ENCODE measurements around the gene MOGAT3.
"Not testable (repeated sequence)": the region's sequence is repeated elsewhere in the genome, so short reads cannot be mapped to it uniquely, and the experiment has no call there.

The MOGAT3 gene

GRCh38 chr7:101205901-101206664, 5.2 kb upstream of the MOGAT3 start:
- Histone ChIP-seq H3K36me3 (ENCODE audit: control insufficient read depth, insufficient read depth, low read length) (no peaks in the 10 kb centered on the region), H3K27ac (ENCODE audit: insufficient read depth, low read depth, low read length, poor library complexity, severe bottlenecking) (no peak overlapping the region), H3K4me1 (ENCODE audit: control insufficient read depth, insufficient read depth, low read length) (no peaks in the 10 kb centered on the region), H3K4me3 (ENCODE audit: insufficient read depth, low read depth, low read length) (no peak overlapping the region), H3K9me3 (ENCODE audit: control insufficient read depth, low read length) (no peaks in the 10 kb centered on the region), H3K27me3 (ENCODE audit: control insufficient read depth, insufficient read depth, low read length, poor library complexity, severe bottlenecking) (peaks cover 26% of the 10 kb centered on the region)
- 93 to 96% methylated on average over 32 of the region's 32 CpGs for WGBS, 2 experiments

GRCh38 chr7:101203740-101204738, 3.2 kb upstream of the MOGAT3 start:
- not testable (repeated sequence) for H3K9me3 ChIP-seq (ENCODE audit: control insufficient read depth, low read length); H3K4me1 ChIP-seq (ENCODE audit: control insufficient read depth, insufficient read depth, low read length); H3K27ac ChIP-seq (ENCODE audit: insufficient read depth, low read depth, low read length, poor library complexity, severe bottlenecking); H3K4me3 ChIP-seq (ENCODE audit: insufficient read depth, low read depth, low read length); H3K36me3 ChIP-seq (ENCODE audit: control insufficient read depth, insufficient read depth, low read length)
- H3K27me3 ChIP-seq (ENCODE audit: control insufficient read depth, insufficient read depth, low read length, poor library complexity, severe bottlenecking): peaks cover 36% of the 10 kb centered on the region
- 89 to 90% methylated on average over 22 of the region's 22 CpGs for WGBS, 2 experiments

DNA sequence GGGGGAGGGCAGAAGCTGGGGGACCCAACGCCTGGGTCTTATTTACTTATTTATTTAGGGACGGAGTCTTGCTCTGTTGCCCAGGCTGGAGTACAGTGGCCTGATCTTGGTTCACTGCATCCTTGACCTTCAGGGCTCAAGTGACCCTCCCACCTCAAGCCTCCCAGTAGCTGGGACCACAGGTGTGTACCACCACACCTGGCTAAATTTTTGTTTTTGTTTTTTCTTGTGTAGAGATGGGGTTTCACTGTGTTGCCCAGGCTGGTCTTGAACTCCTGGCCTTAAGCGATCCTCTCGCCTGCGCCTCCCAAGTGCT, 1.7 kb upstream of the MOGAT3 start:
- Histone ChIP-seq H3K36me3 (ENCODE audit: control insufficient read depth, insufficient read depth, low read length) (no peaks in the 10 kb centered on the region), H3K4me1 (ENCODE audit: control insufficient read depth, insufficient read depth, low read length) (no peaks in the 10 kb centered on the region), H3K4me3 (ENCODE audit: insufficient read depth, low read depth, low read length) (no peak overlapping the region), H3K27me3 (ENCODE audit: control insufficient read depth, insufficient read depth, low read length, poor library complexity, severe bottlenecking) (peaks cover 36% of the 10 kb centered on the region), H3K9me3 (ENCODE audit: control insufficient read depth, low read length) (no peaks in the 10 kb centered on the region), H3K27ac (ENCODE audit: insufficient read depth, low read depth, low read length, poor library complexity, severe bottlenecking) (no peak overlapping the region)
- 82 to 90% methylated on average over 5 of the region's 5 CpGs for WGBS, 2 experiments

DNA sequence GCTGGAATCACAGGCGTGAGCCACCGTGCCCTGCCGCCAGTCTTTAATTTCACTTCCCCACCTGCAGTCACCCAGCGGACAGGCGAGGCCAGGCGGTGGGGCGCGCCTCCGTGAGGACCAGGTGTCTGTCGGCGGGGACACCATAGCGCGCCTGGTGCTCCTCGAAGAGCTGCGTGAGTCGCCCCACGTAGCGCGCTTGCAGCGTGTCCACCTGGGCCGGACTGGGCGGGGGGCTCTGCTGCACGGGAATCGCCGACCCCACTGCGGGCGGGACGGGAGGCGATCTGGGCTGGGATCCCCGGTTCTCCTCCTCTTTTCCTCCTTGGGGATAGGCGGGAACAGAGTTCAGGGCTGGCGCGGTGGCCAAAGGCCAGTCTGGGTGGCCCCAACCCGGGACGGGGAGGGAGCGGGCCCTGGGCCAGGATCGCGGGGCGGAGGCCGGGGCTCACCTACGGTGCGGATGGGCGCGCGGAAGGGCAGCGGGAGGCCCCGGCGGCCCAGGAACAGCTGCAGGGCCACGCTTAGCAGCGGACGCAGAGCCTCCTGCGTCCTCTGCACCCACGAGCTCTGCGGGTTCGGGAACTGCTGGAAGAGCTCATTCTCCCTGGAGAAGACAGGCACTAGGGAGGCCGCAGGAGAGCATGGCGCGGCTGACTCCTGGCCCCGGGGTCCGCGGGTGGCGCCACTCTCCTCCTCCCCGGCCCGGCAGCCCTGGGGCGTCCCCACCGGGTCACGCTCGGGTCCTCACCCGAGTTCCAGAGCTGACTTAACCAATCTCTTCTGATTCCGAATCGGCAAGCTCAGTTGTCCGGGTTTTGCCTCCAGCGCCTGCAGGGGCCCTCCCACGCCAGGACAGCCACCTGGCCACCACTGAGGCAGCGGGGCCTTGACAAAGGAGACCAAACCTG, 1.1 kb upstream of the MOGAT3 start:
- Histone ChIP-seq H3K27ac (ENCODE audit: insufficient read depth, low read depth, low read length, poor library complexity, severe bottlenecking) (no peak overlapping the region), H3K4me3 (ENCODE audit: insufficient read depth, low read depth, low read length) (no peak overlapping the region), H3K36me3 (ENCODE audit: control insufficient read depth, insufficient read depth, low read length) (no peaks in the 10 kb centered on the region), H3K27me3 (ENCODE audit: control insufficient read depth, insufficient read depth, low read length, poor library complexity, severe bottlenecking) (peaks cover 36% of the 10 kb centered on the region), H3K9me3 (ENCODE audit: control insufficient read depth, low read length) (no peaks in the 10 kb centered on the region), H3K4me1 (ENCODE audit: control insufficient read depth, insufficient read depth, low read length) (no peaks in the 10 kb centered on the region)
- WGBS, 2 experiments: 70 to 71% methylated on average over 75 of the region's 75 CpGs

- H3K4me1 ChIP-seq (ENCODE audit: control insufficient read depth, insufficient read depth, low read length): no peaks in the 10 kb centered on the region
- peaks cover 36% of the 10 kb centered on the region for H3K27me3 ChIP-seq (ENCODE audit: control insufficient read depth, insufficient read depth, low read length, poor library complexity, severe bottlenecking)
- H3K36me3 ChIP-seq (ENCODE audit: control insufficient read depth, insufficient read depth, low read length): no peaks in the 10 kb centered on the region
- no peak overlapping the region for H3K27ac ChIP-seq (ENCODE audit: insufficient read depth, low read depth, low read length, poor library complexity, severe bottlenecking)
- H3K4me3 ChIP-seq (ENCODE audit: insufficient read depth, low read depth, low read length): no peak overlapping the region
- WGBS, 2 experiments: 76 to 89% methylated on average over 2 of the region's 2 CpGs
- no peaks in the 10 kb centered on the region for H3K9me3 ChIP-seq (ENCODE audit: control insufficient read depth, low read length)
These were observed 353 bp downstream of the MOGAT3 start for GRCh38 chr7:101200504-101200861.

DNA sequence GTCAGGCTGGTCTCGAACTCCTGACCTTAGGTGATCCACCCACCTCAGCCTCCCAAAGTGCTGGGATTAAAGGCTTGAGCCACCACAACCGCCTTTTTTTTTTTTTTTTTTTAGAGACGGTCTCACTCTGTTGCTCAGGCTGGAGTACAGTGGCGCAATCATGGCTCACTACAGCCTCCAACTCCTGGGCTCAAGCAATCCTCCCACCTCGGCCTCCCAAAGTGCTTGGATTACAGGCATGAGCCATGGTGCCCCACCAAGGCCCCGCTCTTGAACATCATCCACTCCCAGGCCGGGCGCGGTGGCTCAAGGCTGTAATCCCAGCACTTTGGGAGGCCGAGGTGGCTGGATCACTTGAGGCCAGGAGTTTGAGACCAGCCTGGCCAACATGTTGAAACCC, 1.3 kb downstream of the MOGAT3 start:
- peaks cover 36% of the 10 kb centered on the region for H3K27me3 ChIP-seq (ENCODE audit: control insufficient read depth, insufficient read depth, low read length, poor library complexity, severe bottlenecking)
- 94 to 95% methylated on average over 10 of the region's 10 CpGs for WGBS, 2 experiments
- not testable (repeated sequence) for H3K36me3 ChIP-seq (ENCODE audit: control insufficient read depth, insufficient read depth, low read length); H3K27ac ChIP-seq (ENCODE audit: insufficient read depth, low read depth, low read length, poor library complexity, severe bottlenecking); H3K4me1 ChIP-seq (ENCODE audit: control insufficient read depth, insufficient read depth, low read length); H3K9me3 ChIP-seq (ENCODE audit: control insufficient read depth, low read length); H3K4me3 ChIP-seq (ENCODE audit: insufficient read depth, low read depth, low read length)

DNA sequence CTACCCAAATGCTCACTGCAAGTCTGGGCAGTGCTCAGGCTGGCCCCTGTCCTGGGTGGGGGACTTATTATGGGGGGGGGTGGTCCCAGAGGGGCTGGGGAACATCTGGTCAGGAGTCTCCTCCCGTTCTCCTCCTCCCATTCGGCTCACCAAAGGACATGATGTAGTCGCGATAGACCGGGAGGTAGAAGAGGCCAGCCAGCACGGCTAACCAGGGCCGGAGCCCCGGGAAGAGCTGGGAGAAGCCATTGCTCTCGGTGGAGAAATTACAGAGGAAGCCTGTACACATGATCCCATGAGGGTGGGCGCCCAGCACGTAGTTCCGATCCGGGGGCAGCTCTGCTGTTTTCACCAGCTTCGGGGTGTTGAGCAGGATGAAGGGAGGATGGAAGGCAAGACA, 2.4 kb downstream of the MOGAT3 start:
- Histone ChIP-seq H3K27ac (ENCODE audit: insufficient read depth, low read depth, low read length, poor library complexity, severe bottlenecking) (no peak overlapping the region), H3K4me1 (ENCODE audit: control insufficient read depth, insufficient read depth, low read length) (no peaks in the 10 kb centered on the region), H3K9me3 (ENCODE audit: control insufficient read depth, low read length) (no peaks in the 10 kb centered on the region), H3K4me3 (ENCODE audit: insufficient read depth, low read depth, low read length) (no peak overlapping the region), H3K27me3 (ENCODE audit: control insufficient read depth, insufficient read depth, low read length, poor library complexity, severe bottlenecking) (peaks cover 34% of the 10 kb centered on the region), H3K36me3 (ENCODE audit: control insufficient read depth, insufficient read depth, low read length) (no peaks in the 10 kb centered on the region)
- WGBS, 2 experiments: 90 to 92% methylated on average over 14 of the region's 14 CpGs

DNA sequence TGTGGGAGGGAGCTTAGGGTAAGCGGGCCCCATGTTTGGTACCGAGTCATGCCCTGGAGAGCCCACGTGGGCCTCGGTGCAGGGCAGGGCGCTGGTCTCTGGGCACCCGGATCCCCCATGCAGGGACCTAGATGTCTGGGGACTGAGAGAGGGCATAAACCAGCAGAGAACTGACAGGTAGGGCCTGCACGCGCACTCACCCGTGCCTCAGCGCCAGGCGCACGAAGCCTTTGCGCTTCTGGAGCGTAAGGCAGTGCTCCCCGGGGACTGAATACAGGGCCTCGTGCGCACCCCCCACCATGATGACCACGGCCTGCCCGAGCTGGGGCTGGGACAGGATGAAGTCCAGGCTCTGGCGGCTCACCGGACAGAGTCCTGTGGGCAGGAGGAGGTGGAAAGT, 2.8 kb downstream of the MOGAT3 start:
- H3K27ac ChIP-seq (ENCODE audit: insufficient read depth, low read depth, low read length, poor library complexity, severe bottlenecking): no peak overlapping the region
- no peaks in the 10 kb centered on the region for H3K4me1 ChIP-seq (ENCODE audit: control insufficient read depth, insufficient read depth, low read length)
- H3K9me3 ChIP-seq (ENCODE audit: control insufficient read depth, low read length): no peaks in the 10 kb centered on the region
- no peak overlapping the region for H3K4me3 ChIP-seq (ENCODE audit: insufficient read depth, low read depth, low read length)
- peaks cover 29% of the 10 kb centered on the region for H3K27me3 ChIP-seq (ENCODE audit: control insufficient read depth, insufficient read depth, low read length, poor library complexity, severe bottlenecking)
- H3K36me3 ChIP-seq (ENCODE audit: control insufficient read depth, insufficient read depth, low read length): no peaks in the 10 kb centered on the region
- WGBS, 2 experiments: 92 to 93% methylated on average over 21 of the region's 21 CpGs

DNA sequence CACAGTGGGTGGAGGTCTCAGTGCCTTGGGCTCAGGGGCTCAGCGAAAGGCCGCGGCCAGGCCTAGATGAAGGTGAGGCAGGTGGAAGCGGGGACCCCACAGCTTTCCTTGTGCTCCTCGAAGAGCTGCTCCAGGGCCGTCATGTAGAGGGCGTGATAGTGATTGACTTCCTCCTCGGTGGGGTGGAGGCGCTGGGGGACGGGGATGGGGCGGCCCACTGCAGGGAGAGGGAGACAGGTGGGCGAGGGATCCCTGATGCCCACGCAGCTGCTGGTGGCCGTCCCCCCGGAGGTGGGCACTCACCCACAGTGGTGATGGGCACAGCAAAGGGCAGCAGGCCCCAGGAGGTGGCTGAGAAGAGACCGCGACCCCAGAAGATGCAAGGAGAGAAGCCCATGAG, 5.0 kb downstream of the MOGAT3 start:
- peaks cover 8% of the 10 kb centered on the region for H3K27me3 ChIP-seq (ENCODE audit: control insufficient read depth, insufficient read depth, low read length, poor library complexity, severe bottlenecking)
- H3K4me3 ChIP-seq (ENCODE audit: insufficient read depth, low read depth, low read length): no peak overlapping the region
- no peak overlapping the region for H3K27ac ChIP-seq (ENCODE audit: insufficient read depth, low read depth, low read length, poor library complexity, severe bottlenecking)
- no peaks in the 10 kb centered on the region for H3K36me3 ChIP-seq (ENCODE audit: control insufficient read depth, insufficient read depth, low read length)
- H3K9me3 ChIP-seq (ENCODE audit: control insufficient read depth, low read length): no peaks in the 10 kb centered on the region
- no peaks in the 10 kb centered on the region for H3K4me1 ChIP-seq (ENCODE audit: control insufficient read depth, insufficient read depth, low read length)
- WGBS, 2 experiments: 93 to 94% methylated on average over 17 of the region's 17 CpGs

DNA sequence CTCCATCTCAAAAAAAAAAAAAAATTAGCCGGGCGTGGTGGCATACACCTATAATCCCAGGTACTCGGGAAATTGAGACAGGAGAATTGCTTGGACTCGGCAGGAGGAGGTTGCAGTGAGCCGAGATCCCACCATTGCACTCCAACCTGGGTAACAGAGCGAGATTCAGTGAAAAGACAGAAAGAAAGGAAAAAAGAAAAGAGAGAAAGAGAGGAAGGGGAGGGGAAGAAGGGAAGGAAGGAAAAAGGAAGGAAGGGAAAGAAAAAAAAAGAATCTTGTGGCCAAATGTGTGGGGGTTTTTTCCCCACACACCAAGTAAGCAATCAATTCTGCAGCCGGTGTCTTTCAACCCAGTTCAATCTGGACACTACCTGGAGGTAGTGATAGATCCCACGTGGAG, 11.7 kb downstream of the MOGAT3 start:
- Histone ChIP-seq H3K27me3 (ENCODE audit: control insufficient read depth, insufficient read depth, low read length, poor library complexity, severe bottlenecking) (no peaks in the 10 kb centered on the region), H3K27ac (ENCODE audit: insufficient read depth, low read depth, low read length, poor library complexity, severe bottlenecking) (no peak overlapping the region), H3K4me3 (ENCODE audit: insufficient read depth, low read depth, low read length) (no peak overlapping the region), H3K4me1 (ENCODE audit: control insufficient read depth, insufficient read depth, low read length) (no peaks in the 10 kb centered on the region), H3K9me3 (ENCODE audit: control insufficient read depth, low read length) (no peaks in the 10 kb centered on the region), H3K36me3 (ENCODE audit: control insufficient read depth, insufficient read depth, low read length) (no peaks in the 10 kb centered on the region)
- 84 to 88% methylated on average over 8 of the region's 8 CpGs for WGBS, 2 experiments
